GM21576 (cell line): ENCODE results near the gene OPHN1.

Experiments used
- ATAC-seq: cut with Tn5 transposase; IDR thresholded peaks from one replicate; pipeline ENCODE4 v1.9.1; 2021; ENCODE audit warnings: mild to moderate bottlenecking, moderate library complexity; ENCODE audit not compliant: unreplicated experiment

OPHN1 gene

GRCh38 chrX:68183612-68184214, 249.6 kb downstream of the OPHN1 start:
- no peak for ATAC-seq

- ATAC-seq = no peak
Observed at GRCh38 chrX:68180579-68180978, 252.7 kb downstream of the OPHN1 start.

- ATAC-seq = no peak
Observed at GRCh38 chrX:68179355-68179754, 253.9 kb downstream of the OPHN1 start.

- no peak for ATAC-seq
Observed at GRCh38 chrX:68177542-68177941, 255.8 kb downstream of the OPHN1 start.

- no peak for ATAC-seq
Observed at GRCh38 chrX:68175562-68175961, 257.7 kb downstream of the OPHN1 start.

GRCh38 chrX:68163441-68163840, 269.9 kb downstream of the OPHN1 start:
- ATAC-seq = no peak

- no peak for ATAC-seq
Observed at GRCh38 chrX:68147848-68148247, 285.4 kb downstream of the OPHN1 start.

- no peak for ATAC-seq
Observed at GRCh38 chrX:68146054-68146453, 287.2 kb downstream of the OPHN1 start.

GRCh38 chrX:68139791-68140190, 293.5 kb downstream of the OPHN1 start:
- ATAC-seq = no peak

- ATAC-seq = no peak
Observed at GRCh38 chrX:68133181-68133580, 300.1 kb downstream of the OPHN1 start.

- no peak for ATAC-seq
Observed at GRCh38 chrX:68132749-68133148, 300.5 kb downstream of the OPHN1 start.

- ATAC-seq = no peak
Observed at GRCh38 chrX:68121835-68122234, 311.5 kb downstream of the OPHN1 start.

GRCh38 chrX:68121371-68121770, 311.9 kb downstream of the OPHN1 start:
- ATAC-seq = no peak

GRCh38 chrX:68115371-68115770, 317.9 kb downstream of the OPHN1 start:
- no peak for ATAC-seq

GRCh38 chrX:68114573-68115129, 318.6 kb downstream of the OPHN1 start:
- ATAC-seq = no peak

GRCh38 chrX:68113837-68114572, 319.3 kb downstream of the OPHN1 start:
- ATAC-seq = no peak

GRCh38 chrX:68112321-68112720, 321.0 kb downstream of the OPHN1 start:
- no peak for ATAC-seq

GRCh38 chrX:68109162-68109561, 324.1 kb downstream of the OPHN1 start:
- ATAC-seq = no peak

- ATAC-seq = no peak
Observed at GRCh38 chrX:68098431-68098830, 334.9 kb downstream of the OPHN1 start.

- no peak for ATAC-seq
Observed at GRCh38 chrX:68090266-68090665, 343.0 kb downstream of the OPHN1 start.

GRCh38 chrX:68087526-68087925, 345.8 kb downstream of the OPHN1 start:
- no peak for ATAC-seq

- no peak for ATAC-seq
Observed at GRCh38 chrX:68086709-68087108, 346.6 kb downstream of the OPHN1 start.
